ENCODE results near the gene TLR10. TPM values are rescaled to one million over a fixed set of nuclear protein-coding genes. Genes with fewer than 3 reads are reported as not detected.
A peak's percentile ranks its signal among the peaks of the same experiment; 100 is the strongest.

Gene TLR10
- polyA plus RNA-seq, 2 of the 4 experiments (the other 2 are of a cell fraction): 0.14 TPM; not detected in 1

DNA sequence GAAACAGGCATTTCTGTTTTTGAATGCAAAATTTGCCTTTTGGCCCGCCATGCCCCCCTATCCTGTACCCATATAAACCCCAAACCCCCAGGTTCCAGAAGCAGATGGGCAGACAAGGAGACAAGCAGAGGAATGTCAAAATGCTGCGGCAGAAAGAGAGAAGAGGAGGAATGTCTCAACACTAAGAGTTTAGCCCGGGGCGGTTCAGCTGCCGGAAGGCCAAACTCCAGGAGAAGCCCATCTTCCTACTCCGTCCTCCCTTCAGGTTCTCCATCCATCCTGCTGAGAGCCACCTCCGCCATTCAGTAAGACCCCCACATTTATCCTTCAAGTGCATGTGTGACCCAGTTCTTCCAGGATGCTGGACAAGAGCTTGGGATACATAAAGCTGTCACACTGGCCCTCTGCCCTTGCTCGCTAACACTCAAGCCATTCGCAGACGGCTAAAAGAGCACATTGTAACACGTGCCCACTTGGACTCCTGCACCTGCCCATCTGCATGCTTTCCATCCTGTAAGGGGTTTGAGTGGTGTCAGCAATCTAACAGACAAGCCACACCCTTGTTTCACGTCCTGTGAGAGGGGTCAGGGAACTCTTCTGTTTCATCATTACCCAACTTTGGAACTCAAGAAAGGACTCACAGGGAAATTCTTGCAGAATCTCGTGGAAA, 31.3 kb downstream of the TLR10 start:
- WGBS (ENCODE audit: missing lambda C conversion rate): 72% methylated on average over 13 of the region's 13 CpGs
- DNase-seq (ENCODE audit: low read depth in 1 of 2, low spot score in 1 of 2) (no peak), ATAC-seq (peak in 1 of 2 experiments; percentile 13; a peak in 1 of 6 replicates), FAIRE-seq (no peak)
- H3K4me1 ChIP-seq: no peaks in the 10 kb centered on the region
- H3K9me3 ChIP-seq: peaks cover 2% of the 10 kb centered on the region; the same call in 1 of the 3 replicates
- CTCF ChIA-PET: no interaction called here
- no peak overlapping the region for H3K4me2 ChIP-seq
- POLR2A ChIA-PET: no interaction called here
- TF ChIP-seq EP300 (IDR thresholded peaks at IDR 0.05): no peak
- TF ChIP-seq, protein P1, sequence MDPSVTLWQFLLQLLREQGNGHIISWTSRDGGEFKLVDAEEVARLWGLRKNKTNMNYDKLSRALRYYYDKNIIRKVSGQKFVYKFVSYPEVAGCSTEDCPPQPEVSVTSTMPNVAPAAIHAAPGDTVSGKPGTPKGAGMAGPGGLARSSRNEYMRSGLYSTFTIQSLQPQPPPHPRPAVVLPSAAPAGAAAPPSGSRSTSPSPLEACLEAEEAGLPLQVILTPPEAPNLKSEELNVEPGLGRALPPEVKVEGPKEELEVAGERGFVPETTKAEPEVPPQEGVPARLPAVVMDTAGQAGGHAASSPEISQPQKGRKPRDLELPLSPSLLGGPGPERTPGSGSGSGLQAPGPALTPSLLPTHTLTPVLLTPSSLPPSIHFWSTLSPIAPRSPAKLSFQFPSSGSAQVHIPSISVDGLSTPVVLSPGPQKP (IDR thresholded peaks at IDR 0.05; ENCODE audit: low read depth, low read length): no peak
- no peak for TF ChIP-seq CHD4 (IDR thresholded peaks at IDR 0.05; ENCODE audit: borderline replicate concordance)
- TF ChIP-seq RCOR1 (IDR thresholded peaks at IDR 0.05; ENCODE audit: low read depth, low read length): no peak
- TF ChIP-seq MYC (IDR thresholded peaks at IDR 0.05; ENCODE audit: borderline replicate concordance, low read length): no peak
- no peak for TF ChIP-seq JUN (IDR thresholded peaks at IDR 0.05)
- H3K4me3 ChIP-seq: no peak overlapping the region
- no peak overlapping the region for H3K27ac ChIP-seq

DNA sequence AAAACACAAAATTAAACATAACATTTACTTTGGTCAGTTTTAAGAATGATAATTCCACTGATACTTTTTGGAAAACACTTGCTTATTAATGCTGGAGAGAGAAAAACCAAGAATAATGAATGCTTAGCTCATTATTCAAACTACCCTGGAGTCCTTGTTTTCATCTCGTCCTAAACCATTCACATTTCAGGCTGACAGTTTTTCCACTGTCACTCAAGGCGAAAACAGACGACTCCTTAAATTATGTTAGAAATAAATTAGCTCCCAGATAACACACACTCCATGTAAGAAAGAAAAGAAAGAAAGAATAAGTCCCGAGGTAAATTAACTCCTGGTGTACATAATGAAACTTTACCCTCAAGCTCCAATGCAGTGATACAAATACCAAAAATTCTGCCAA, 33.5 kb downstream of the TLR10 start:
- Histone ChIP-seq H3K27ac (no peak overlapping the region), H3K4me1 (no peaks in the 10 kb centered on the region), H3K9me3 (peaks cover 2% of the 10 kb centered on the region; the same call in 1 of the 3 replicates), H3K4me2 (no peak overlapping the region), H3K4me3 (no peak overlapping the region)
- ChIA-PET CTCF (interaction anchor here (1.0 to 1.1 kb wide), 2 partner anchors 10 to 570 kb away, joined by 3 read pairs; no protein-coding TSS in a partner anchor), POLR2A (no interaction called here)
- DNase-seq (ENCODE audit: low read depth in 1 of 2, low spot score in 1 of 2) (no peak), FAIRE-seq (no peak), ATAC-seq (no peak)
- TF ChIP-seq ESRRA (IDR thresholded peaks at IDR 0.05; ENCODE audit: borderline replicate concordance, low read length) (no peak), MAZ (IDR thresholded peaks at IDR 0.05; ENCODE audit: borderline replicate concordance, low read depth, low read length) (no peak), HEYL (CRISPR knock-in tag; IDR thresholded peaks at IDR 0.05) (no peak), ZC3H11A (IDR thresholded peaks at IDR 0.05) (no peak), FOXS1 (CRISPR knock-in tag; IDR thresholded peaks at IDR 0.05) (no peak), RCOR1 (IDR thresholded peaks at IDR 0.05; ENCODE audit: low read depth, low read length) (no peak), FOSB (CRISPR knock-in tag; IDR thresholded peaks at IDR 0.05) (no peak), JUN (IDR thresholded peaks at IDR 0.05) (no peak), FOSL2 (IDR thresholded peaks at IDR 0.05) (no peak), FOSL2 (CRISPR knock-in tag; IDR thresholded peaks at IDR 0.05) (no peak), EHMT2 (IDR thresholded peaks at IDR 0.05; ENCODE audit: low read depth) (no peak), GATA3 (IDR thresholded peaks at IDR 0.05; ENCODE audit: borderline replicate concordance) (no peak)
- TF ChIP-seq, protein P2, sequence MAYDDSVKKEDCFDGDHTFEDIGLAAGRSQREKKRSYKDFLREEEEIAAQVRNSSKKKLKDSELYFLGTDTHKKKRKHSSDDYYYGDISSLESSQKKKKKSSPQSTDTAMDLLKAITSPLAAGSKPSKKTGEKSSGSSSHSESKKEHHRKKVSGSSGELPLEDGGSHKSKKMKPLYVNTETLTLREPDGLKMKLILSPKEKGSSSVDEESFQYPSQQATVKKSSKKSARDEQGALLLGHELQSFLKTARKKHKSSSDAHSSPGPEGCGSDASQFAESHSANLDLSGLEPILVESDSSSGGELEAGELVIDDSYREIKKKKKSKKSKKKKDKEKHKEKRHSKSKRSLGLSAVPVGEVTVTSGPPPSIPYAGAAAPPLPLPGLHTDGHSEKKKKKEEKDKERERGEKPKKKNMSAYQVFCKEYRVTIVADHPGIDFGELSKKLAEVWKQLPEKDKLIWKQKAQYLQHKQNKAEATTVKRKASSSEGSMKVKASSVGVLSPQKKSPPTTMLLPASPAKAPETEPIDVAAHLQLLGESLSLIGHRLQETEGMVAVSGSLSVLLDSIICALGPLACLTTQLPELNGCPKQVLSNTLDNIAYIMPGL (CRISPR knock-in tag; IDR thresholded peaks at IDR 0.05; ENCODE audit: borderline replicate concordance): no peak
- TF ChIP-seq, protein P3, sequence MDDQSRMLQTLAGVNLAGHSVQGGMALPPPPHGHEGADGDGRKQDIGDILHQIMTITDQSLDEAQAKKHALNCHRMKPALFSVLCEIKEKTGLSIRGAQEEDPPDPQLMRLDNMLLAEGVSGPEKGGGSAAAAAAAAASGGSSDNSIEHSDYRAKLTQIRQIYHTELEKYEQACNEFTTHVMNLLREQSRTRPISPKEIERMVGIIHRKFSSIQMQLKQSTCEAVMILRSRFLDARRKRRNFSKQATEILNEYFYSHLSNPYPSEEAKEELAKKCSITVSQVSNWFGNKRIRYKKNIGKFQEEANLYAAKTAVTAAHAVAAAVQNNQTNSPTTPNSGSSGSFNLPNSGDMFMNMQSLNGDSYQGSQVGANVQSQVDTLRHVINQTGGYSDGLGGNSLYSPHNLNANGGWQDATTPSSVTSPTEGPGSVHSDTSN (IDR thresholded peaks at IDR 0.05): no peak
- TF ChIP-seq, protein P4, sequence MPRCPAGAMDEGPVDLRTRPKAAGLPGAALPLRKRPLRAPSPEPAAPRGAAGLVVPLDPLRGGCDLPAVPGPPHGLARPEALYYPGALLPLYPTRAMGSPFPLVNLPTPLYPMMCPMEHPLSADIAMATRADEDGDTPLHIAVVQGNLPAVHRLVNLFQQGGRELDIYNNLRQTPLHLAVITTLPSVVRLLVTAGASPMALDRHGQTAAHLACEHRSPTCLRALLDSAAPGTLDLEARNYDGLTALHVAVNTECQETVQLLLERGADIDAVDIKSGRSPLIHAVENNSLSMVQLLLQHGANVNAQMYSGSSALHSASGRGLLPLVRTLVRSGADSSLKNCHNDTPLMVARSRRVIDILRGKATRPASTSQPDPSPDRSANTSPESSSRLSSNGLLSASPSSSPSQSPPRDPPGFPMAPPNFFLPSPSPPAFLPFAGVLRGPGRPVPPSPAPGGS (IDR thresholded peaks at IDR 0.05): no peak
- TF ChIP-seq, protein P5, sequence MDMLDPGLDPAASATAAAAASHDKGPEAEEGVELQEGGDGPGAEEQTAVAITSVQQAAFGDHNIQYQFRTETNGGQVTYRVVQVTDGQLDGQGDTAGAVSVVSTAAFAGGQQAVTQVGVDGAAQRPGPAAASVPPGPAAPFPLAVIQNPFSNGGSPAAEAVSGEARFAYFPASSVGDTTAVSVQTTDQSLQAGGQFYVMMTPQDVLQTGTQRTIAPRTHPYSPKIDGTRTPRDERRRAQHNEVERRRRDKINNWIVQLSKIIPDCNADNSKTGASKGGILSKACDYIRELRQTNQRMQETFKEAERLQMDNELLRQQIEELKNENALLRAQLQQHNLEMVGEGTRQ (IDR thresholded peaks at IDR 0.05): no peak
- TF ChIP-seq, protein P6, sequence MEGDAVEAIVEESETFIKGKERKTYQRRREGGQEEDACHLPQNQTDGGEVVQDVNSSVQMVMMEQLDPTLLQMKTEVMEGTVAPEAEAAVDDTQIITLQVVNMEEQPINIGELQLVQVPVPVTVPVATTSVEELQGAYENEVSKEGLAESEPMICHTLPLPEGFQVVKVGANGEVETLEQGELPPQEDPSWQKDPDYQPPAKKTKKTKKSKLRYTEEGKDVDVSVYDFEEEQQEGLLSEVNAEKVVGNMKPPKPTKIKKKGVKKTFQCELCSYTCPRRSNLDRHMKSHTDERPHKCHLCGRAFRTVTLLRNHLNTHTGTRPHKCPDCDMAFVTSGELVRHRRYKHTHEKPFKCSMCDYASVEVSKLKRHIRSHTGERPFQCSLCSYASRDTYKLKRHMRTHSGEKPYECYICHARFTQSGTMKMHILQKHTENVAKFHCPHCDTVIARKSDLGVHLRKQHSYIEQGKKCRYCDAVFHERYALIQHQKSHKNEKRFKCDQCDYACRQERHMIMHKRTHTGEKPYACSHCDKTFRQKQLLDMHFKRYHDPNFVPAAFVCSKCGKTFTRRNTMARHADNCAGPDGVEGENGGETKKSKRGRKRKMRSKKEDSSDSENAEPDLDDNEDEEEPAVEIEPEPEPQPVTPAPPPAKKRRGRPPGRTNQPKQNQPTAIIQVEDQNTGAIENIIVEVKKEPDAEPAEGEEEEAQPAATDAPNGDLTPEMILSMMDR (IDR thresholded peaks at IDR 0.05): no peak
- TF ChIP-seq, protein P7, sequence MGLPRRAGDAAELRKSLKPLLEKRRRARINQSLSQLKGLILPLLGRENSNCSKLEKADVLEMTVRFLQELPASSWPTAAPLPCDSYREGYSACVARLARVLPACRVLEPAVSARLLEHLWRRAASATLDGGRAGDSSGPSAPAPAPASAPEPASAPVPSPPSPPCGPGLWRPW (IDR thresholded peaks at IDR 0.05): no peak
- WGBS (ENCODE audit: missing lambda C conversion rate): 68% methylated on average over 4 of the region's 4 CpGs

Measured in A549 (cell line).